KBM-7 (cell line): ENCODE results near the gene LIAS.
"Not testable (repeated sequence)": the region's sequence is repeated elsewhere in the genome, so short reads cannot be mapped to it uniquely, and the experiment has no call there.

Source experiments
- DNase-seq: peaks from one replicate; pipeline ENCODE4 v3.0.0-alpha.2; 2015
- in situ Hi-C: fragments of 300-500 bp; cut with MboI; formaldehyde crosslinking; loops from 2 replicates; pipeline ENCODE4 v1.14.3; 2020; ENCODE audit warnings: low sequenced_read_pairs, low pct_unique_long_range_greater_than_20kb, mixed read lengths

Gene LIAS

DNA sequence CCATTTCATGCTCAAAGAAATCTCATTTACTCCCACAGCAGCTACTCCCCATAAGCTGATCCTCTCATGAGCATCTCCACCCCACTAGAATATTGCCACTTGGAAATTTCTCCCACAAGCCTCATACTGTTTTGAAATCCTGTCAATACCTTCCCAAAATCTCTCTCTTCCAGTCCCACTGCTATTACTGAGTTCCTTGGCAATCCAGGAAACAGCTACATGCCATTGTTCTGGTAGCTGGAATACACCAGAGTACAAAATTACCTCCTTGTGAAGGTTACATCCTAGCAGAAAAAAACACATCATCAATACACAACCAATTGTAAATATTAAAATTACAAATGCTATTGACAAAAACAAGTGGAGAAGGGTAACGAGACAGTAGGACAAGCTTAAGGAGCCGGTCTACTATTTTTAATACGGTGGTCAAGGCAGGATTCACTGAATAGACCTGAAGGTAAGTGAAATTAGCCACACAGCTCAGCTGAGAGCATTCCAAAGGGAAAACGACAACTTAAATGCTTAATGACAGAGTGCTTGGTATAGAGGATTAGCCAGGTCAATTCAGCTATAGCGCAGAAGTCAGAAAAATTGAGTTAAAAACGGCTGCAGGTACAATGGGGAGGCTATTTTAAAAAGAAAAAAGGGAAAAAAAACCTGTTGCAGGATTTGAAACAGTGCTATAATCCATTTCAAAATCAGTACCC lies 6.5 kb upstream of the LIAS start:
- in situ Hi-C loops: no loop called here
- peak; percentile 19 for DNase-seq

DNA sequence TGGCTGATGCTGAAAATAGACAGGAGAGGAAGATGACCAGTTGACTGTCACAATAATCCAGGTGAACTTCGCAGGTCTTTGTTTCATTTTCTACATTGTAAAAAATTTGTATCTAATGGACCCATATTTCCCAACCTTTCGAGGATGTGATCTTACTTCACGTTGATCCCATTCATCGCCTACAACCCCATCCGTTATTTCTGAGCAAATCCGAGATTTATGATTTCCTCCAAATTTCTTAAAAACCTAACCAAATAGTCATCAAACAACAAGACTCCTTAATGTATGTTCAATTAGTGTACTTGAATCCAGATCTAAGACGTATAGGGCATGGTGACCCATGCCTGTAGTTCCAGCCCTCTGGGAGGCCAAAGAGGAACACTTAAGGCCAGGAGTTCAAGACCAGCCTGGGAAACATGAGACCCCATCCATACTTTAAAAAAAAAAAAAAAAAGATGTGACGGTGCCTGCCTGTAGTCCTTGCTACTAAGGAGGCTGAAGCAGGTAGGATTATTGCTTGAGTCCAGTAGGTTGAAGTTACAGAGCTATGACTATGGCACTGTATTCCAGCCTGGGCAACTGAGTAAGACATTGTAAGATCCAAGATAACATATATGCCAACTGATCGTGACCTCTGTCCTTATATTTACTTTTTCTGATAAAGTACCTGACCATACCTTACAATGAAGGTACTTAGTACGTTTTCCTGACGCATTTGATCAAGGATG lies 5.8 kb upstream of the LIAS start:
- DNase-seq: no peak
- in situ Hi-C loops: no loop called here

DNA sequence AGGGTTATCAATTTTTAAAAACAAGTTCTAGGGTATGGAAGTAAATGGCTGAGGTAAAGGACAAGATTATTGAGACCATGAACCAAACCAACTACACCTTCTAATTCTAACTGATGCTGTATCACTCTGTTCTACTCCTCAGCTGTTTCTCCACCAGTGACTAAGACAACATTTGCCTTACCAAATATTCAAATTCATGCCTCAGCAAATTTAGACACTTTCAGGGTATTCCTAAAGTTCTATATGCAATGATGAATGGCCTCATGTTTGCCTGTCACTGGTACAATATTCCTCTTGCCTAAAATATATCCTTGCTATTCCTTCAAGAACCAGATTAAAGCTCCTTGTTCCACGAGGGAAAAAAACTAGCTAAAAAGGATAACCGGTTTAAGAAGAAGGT lies 5.1 kb upstream of the LIAS start:
- DNase-seq: no peak
- in situ Hi-C loops: no loop called here

DNA sequence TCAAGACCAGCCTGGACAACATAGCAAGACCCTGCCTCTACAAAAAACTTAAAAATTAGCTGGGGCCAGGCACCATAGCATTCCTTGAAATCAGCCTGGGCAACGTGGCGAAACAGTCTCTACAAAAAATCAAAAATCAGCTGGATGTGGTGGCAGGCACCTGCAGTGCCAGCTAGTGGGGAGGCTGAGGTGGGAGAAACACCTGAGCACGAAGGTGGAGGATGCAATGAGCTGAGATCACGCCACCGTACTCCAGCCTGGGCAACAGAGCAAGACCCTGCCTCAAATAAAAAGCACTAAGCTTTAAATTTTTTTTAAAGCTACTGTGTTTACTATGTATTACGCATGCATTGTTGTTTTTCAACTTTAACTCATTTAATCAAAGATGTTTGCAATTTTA lies 3.4 kb upstream of the LIAS start:
- DNase-seq: no peak
- in situ Hi-C loops: no loop called here

DNA sequence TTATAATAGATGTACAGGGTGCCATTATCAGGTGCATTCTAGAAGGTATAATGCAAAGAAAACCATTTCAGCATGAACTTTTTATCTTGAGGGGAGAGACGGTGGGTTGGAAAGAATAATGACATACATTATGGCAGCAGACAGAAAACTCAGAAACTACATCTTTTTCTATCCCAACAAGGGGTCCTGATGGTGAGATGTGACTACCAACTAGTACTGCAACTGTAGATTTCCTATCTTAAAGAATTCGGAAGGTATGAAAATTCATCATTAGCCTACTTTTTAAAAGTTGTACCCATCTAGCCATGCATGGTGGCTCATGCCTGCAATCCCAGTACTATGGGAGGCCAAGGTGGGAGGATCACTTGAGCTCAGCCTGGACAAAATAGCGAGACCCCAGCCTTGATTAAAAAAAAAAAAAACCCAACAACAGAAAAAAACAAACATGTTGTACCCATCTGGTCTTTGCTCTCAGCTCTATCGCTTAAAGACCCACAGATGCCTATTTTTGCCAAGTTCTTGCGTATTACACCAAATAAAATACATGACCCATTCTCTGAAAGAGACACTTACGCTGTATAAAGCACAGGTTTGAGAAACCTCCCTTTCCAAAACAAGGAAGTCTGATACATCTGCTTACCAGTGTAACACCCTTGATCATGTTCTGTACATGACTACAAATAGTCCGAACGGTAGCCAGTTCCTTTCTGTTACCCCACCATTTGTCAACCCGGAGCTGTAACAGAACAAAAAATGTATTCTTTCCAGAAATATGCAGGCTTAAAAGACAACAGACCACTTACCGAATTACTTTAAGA lies 1.7 kb upstream of the LIAS start:
- DNase-seq: peak; percentile 28
- in situ Hi-C loops: no loop called here

DNA sequence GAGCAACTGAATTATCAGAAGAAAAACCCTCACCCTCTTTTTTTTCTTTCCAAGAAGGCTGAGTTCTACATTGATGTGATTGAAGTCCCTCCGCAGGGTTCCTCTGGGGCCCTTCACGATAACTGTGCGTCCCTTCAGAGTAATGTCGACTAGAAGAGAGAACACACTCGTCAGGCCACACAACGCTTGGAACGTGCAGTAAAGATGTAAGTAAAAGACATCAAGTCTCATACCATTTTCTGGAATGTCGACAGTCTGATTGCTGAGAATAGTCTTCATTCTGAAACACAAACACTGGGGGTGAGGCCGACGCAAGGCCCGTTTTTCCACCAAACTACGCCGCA lies 723 bp upstream of the LIAS start:
- not testable (repeated sequence) for DNase-seq

DNA sequence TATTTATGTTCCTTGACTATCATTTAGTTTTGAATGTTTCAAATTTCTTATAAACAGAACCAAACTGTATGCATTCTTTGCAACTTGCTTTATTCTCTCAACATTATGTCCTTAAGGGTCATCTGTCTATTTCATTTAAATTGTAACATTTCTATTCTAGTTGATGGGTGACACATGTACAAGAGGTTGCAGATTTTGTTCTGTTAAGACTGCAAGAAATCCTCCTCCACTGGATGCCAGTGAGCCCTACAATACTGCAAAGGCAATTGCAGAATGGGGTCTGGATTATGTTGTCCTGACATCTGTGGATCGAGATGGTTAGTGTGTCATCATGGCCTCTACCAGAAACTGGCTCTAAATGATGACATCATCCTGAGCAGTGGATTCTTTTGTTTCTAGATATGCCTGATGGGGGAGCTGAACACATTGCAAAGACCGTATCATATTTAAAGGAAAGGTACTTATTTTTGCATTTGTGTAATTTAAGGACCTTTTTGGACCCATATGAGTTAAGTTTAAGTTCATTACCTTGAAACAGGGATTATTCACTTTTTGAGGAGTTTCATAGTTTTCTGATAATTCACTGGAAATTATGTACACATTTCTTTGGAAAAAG lies 6.1 kb downstream of the LIAS start:
- in situ Hi-C loops: no loop called here
- peak; percentile 51 for DNase-seq

More for the DNA sequence above, 723 bp upstream of the LIAS start:
- in situ Hi-C loops: not testable (repeated sequence)

DNA sequence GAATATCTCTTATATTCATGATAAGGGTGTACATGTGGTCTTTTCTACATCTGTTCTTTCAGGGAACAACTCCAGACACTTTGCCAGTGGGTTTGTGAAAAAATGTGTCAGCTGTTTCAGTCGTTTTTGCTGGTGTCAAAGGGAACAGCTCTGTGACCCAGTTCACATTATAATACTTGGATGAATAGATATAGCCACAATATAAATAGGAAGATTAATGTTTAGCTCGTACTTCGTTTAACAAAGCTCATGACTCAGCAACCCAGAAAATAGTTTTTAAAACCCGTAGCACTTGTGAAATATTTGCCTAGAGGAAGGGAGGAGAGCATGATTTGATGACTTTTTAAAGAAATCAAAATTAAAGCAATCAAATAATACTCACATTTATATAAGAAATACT lies 7.9 kb downstream of the LIAS start:
- in situ Hi-C loops: no loop called here
- DNase-seq: no peak

DNA sequence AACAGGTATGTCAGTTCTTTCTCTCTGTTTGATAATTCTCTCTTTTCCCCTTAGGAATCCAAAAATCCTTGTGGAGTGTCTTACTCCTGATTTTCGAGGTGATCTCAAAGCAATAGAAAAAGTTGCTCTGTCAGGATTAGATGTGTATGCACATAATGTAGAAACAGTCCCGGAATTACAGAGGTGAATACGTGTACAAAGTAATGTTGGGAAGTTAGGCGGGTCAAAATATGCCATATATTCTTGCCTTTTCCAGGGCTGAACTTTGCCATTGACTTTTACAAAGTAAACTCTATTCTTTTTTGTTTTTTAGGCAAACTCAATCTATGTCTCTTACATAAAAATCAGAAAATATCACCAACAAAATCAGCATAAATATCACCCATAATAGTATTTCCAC lies 8.6 kb downstream of the LIAS start:
- DNase-seq: no peak
- in situ Hi-C loops: no loop called here

DNA sequence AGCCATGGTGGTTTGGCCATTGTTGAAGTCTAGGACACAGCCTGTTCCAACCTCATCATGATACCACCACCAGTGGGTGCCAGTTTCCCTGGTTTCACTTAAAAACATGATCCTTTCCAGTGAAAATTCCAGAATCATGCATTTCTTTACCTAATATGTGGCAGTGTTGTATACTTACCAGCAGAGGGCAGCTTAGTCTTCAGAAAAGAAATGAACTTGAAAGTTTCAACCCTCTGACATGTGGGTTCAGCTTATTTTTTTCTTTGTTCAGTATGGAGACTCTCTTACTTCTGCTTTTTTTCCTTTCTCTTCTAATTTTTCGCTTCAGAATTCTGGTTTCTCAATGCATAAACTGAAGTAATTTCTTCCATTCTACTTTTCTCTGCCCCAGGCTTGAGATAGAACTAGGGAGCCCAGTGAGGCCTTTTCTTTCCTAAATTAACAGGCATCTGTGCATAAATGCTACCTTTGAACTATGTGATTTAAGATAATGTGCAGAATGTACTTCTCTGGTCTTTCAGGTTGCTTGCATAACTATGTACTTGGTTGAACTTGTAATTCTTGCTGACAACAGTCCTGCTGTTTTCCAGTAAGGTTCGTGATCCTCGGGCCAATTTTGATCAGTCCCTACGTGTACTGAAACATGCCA lies 10.7 kb downstream of the LIAS start:
- in situ Hi-C loops: no loop called here
- peak; percentile 92 for DNase-seq

DNA sequence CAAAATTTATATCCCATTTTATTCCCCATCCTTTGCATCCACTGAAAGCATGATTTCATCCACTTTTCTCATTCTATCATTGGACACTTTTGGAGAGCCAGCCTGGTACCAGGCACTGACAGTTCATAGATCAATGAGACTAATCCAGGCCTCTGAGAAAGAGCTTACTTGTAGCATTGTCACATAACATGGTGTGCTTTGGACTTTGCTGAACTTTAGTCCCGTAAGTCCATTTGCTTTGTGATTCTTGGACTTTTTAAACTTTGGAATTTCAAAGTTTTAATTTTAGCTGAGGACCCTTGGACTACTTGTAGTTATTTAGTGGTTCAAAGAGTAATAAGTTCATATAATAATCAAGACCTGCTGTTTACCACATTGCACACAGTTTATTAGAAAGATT lies 11.5 kb downstream of the LIAS start:
- DNase-seq: no peak
- in situ Hi-C loops: no loop called here

DNA sequence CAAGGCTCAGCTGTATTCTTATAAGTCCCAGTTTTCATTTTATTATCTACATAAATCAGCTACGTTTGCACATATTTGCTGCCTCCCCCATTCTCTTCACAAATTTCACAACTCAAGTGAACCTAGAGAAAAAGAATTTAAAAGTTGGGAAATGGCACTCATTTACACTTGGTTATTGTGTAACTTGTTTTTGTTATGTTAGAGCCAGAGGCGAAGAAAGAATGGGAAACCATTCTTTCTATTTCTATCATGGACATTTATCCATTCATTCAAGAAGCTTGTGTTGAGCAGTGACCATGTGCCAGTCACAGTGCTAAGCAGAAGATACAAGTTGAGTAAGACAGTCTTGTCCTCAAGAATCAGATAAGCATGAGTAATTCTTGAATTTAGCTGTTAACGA lies 13.5 kb downstream of the LIAS start:
- no peak for DNase-seq
- in situ Hi-C loops: no loop called here

DNA sequence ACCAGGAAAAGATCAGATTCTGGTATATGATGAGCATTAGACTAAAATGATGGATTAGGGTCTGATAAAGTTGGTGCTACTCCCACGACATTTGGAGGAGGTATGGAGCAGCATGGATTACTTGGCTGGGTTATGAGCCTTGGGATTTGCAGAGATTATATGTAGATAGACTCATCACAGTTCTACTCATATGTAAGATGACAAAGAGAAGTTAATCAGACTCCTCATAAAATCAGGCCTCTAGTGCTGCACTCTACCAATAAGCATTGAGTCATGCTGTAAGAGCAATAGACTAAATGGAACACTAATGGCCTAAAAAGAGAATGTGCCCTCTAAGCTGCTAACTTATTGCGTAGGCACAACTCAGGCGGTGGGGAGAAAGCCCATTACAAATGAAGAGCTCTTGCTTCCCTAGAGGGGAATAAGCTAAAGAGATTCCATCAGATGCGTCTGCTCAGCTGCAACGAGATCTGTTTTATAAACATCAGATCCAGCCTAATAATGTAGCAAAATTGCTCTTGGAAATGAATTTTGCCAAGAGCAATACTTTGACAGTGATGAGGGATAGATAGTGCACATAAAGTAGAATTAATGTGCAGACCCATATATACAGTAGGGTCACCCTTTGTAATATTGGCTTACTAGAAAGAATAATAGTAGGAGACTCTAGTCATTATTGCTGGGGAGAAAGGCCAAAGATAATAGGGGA lies 17.5 kb downstream of the LIAS start:
- in situ Hi-C loops: no loop called here
- DNase-seq: no peak

DNA sequence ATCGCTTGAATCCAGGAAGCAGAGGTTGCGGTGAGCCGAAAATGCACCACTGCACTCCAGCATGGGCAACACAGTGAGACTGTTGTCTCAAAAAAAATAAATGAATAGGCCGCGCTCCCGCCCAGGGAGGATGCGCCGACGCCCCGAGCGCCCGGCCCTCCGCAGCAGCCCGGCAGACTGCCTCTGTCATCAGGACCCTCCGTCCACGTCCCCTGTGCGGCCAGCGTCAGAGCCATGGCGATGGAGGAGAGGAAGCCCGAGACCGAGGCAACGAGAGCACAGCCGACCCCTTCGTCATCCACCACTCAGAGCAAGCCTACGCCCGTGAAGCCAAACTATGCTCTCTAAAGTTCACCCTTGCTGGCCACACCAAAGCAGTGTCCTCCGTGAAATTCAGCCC lies 21.4 kb downstream of the LIAS start:
- no peak for DNase-seq
- in situ Hi-C loops: no loop called here

DNA sequence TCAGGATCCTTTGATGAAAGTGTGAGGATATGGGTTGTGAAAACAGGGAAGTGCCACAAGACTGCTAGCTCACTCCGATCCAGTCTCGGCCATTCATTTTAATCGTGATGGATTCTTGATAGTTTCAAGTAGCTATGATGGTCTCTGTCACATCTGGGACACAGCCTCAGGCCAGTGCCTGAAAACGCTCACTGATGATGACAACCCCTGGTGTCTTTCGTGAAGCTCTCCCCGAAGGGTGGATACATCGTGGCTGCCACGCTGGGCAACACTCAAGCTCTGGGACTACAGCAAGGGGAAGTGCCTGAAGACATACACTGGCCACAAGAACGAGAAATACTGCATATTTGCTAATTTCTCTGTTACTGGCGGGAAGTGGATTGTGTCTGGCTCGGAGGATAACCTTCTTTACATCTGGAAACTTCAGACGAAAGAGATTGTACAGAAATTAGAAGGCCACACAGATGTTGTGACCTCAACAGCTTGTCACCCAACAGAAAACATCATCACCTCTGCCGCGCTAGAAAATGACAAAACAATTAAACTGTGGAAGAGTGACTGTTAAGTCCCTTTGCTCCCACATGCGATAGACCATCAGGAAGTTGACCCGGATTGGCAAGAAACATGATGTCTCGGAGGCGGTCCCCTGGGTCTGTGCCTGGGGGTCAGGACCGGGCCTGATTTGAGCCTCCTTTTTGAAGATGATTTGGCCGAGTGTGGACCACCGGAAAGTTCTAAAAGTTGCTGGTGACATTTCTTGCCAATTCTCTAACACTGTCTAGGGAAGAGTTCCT lies 22.2 kb downstream of the LIAS start:
- in situ Hi-C loops: no loop called here
- DNase-seq: peak; percentile 25

DNA sequence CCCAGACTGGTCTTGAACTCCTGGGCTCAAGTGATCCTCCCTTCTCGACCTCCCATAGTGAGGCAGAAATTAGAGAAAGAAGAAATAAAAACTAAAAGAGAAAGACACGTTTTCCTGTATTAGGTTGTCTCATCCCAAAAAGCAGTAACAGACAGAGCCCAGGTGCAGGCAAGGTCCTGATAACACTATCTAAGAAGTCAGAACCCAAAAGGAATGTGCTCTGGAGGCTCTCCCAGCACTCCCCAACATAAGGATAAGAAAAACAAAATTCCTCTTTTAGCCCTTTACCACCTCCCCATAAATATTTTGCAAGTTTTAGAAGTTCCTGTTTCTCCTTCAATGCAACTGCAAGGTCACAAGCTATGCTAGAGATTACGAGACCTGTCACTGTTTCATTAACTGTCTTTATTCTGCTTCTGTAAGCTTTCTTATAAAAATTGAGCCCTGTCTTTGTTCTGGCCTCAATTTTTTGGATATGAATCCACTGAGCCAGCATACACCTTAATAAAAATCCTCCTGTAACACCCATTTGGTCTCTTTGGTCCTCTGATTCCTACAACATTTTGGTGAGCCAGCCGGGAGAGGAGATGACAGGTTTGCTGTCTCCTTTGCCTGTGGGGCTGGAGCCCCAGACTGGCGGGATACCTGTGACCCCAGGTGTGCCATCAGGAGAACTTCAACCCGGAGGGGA lies 25.9 kb downstream of the LIAS start:
- no peak for DNase-seq
- in situ Hi-C loops: no loop called here

DNA sequence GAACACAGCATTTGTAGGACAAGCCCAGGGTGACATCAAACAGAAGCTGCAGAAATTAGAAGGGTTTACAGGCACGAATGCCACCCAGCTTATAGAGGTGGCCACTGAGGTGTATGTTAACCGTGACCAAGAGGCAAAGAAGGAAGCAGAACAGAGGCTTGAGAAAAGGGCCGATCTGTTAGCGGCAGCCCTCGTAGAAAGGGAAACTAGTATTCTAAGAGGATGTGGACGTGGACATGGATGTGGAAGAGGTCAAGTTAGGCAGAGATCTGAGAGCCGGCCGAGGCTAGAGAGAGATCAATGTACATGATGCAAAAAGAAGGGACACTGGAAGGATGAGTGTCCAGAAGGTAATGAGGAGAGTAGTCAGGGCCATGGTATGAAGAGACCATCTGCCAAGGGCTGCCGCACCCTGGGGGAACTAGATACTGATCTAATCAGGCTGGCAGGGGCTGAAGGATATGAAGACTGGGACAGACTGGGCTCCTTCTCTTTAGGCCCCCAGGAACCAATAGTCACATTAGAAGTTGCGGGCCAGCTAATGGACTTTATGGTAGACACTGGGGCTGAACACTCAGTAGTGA lies 27.5 kb downstream of the LIAS start:
- in situ Hi-C loops: no loop called here
- no peak for DNase-seq
